ENCODE results near the gene GSTP1. TPM values are rescaled to one million over a fixed set of nuclear protein-coding genes. Genes with fewer than 3 reads are reported as not detected.
"Not testable (repeated sequence)": the region's sequence is repeated elsewhere in the genome, so short reads cannot be mapped to it uniquely, and the experiment has no call there.

The GSTP1 gene
- total RNA-seq, 2 donors from 2014 or later, result 540 to 577 TPM

DNA sequence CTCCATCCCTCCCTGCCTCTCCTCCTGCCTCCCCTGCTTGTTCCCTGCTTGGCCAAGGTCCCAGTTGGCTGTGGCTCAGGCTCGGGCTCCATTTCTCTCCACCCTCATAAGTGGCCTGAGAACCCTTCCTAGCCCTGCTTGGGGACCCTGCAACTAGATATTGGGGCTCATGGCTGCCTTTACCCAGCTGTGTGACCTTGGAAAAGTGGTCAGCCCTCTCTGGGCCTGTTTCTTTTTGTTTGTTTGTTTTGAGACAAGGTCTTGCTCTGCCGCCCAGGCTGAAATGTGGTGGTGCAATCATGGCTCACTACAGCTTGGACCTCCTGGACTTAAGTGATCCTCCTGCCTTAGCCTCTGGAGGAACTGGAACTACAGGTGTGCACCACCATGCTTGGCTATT is 40.0 kb upstream of the GSTP1 start:
- Histone ChIP-seq H3K27ac (no peak overlapping the region), H3K9me3 (no peaks in the 10 kb centered on the region), H3K27me3 (replicated peaks; ENCODE audit: insufficient read depth) (no peaks in the 10 kb centered on the region), H3K4me3 (no peak overlapping the region), H3K4me1 (replicated peaks) (no peaks in the 10 kb centered on the region), H3K36me3 (no peaks in the 10 kb centered on the region)
- WGBS, result 45% methylated on average over 2 of the region's 2 CpGs
- TF ChIP-seq POLR2A (IDR thresholded peaks at IDR 0.05) (no peak), POLR2AphosphoS5 (IDR thresholded peaks at IDR 0.05) (no peak)
- TF ChIP-seq, protein P1, sequence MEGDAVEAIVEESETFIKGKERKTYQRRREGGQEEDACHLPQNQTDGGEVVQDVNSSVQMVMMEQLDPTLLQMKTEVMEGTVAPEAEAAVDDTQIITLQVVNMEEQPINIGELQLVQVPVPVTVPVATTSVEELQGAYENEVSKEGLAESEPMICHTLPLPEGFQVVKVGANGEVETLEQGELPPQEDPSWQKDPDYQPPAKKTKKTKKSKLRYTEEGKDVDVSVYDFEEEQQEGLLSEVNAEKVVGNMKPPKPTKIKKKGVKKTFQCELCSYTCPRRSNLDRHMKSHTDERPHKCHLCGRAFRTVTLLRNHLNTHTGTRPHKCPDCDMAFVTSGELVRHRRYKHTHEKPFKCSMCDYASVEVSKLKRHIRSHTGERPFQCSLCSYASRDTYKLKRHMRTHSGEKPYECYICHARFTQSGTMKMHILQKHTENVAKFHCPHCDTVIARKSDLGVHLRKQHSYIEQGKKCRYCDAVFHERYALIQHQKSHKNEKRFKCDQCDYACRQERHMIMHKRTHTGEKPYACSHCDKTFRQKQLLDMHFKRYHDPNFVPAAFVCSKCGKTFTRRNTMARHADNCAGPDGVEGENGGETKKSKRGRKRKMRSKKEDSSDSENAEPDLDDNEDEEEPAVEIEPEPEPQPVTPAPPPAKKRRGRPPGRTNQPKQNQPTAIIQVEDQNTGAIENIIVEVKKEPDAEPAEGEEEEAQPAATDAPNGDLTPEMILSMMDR (IDR thresholded peaks at IDR 0.05), result no peak
- no peak for DNase-seq (ENCODE audit: low spot score)
- intact Hi-C loops (cut with DNase I), result no loop called here

DNA sequence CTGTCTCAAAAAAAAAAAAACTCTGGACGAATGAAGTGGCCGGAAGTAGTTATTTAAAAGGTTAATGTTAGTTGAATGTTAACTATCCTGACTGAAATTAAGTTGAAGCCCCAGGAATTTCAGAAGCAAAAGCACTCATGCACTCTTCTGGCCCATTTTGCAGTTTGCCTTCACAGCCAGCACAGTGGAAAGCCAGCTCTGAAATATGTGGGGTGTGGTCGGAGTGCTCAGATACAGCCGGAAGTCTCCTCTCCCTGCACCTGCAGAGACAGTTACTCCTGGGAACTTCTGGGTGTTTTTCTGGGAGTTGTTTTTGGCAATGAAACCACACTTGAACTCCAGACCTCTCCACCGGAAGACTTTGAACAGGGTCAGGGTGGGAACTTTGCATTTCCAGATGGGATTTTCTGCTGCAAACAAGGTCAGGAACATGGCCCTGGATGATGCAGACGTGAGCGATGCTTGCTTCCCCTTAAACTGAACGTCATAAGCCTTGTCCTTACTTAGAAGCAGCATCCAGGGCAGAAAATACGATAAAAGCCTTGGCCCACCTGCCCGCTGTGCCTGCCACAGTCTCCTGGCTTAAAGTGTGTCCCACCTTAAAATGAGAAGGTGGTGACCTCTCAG is 38.9 kb upstream of the GSTP1 start:
- Histone ChIP-seq H3K36me3 (no peaks in the 10 kb centered on the region), H3K4me1 (replicated peaks) (no peaks in the 10 kb centered on the region), H3K4me3 (no peak overlapping the region), H3K27me3 (replicated peaks; ENCODE audit: insufficient read depth) (no peaks in the 10 kb centered on the region), H3K27ac (no peak overlapping the region), H3K9me3 (no peaks in the 10 kb centered on the region)
- TF ChIP-seq POLR2AphosphoS5 (IDR thresholded peaks at IDR 0.05) (no peak), POLR2A (IDR thresholded peaks at IDR 0.05) (no peak)
- TF ChIP-seq, protein P1 (IDR thresholded peaks at IDR 0.05), result no peak
- 72% methylated on average over 10 of the region's 10 CpGs for WGBS
- DNase-seq (ENCODE audit: low spot score), result no peak
- intact Hi-C loops (cut with DNase I), result no loop called here

DNA sequence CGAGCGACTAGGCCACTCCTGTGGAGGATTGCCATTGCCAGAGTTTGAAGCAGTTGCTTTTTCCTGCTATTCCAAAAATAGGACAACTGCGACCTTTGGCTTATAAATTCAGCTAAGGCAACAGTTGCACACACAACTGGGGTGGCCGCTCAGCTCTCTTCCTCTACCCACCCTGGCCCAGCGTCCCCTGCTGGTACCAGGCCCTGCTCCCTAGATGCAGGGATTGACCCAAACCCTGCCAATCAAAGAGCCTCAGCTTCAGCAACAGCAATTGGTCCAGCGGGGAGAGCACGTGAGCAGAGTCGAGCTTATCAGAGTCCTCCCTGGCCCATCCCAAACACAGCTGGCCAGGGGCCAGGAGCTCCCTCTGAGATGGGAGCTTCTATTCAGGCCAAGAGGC is 38.3 kb upstream of the GSTP1 start:
- Histone ChIP-seq H3K36me3 (no peaks in the 10 kb centered on the region), H3K9me3 (no peaks in the 10 kb centered on the region), H3K27ac (no peak overlapping the region), H3K4me3 (no peak overlapping the region), H3K4me1 (replicated peaks) (no peaks in the 10 kb centered on the region), H3K27me3 (replicated peaks; ENCODE audit: insufficient read depth) (no peaks in the 10 kb centered on the region)
- no peak for DNase-seq (ENCODE audit: low spot score)
- intact Hi-C loops (cut with DNase I), result no loop called here
- TF ChIP-seq POLR2A (IDR thresholded peaks at IDR 0.05) (no peak), POLR2AphosphoS5 (IDR thresholded peaks at IDR 0.05) (no peak)
- TF ChIP-seq, protein P1 (IDR thresholded peaks at IDR 0.05), result no peak
- WGBS, result 61% methylated on average over 8 of the region's 8 CpGs

DNA sequence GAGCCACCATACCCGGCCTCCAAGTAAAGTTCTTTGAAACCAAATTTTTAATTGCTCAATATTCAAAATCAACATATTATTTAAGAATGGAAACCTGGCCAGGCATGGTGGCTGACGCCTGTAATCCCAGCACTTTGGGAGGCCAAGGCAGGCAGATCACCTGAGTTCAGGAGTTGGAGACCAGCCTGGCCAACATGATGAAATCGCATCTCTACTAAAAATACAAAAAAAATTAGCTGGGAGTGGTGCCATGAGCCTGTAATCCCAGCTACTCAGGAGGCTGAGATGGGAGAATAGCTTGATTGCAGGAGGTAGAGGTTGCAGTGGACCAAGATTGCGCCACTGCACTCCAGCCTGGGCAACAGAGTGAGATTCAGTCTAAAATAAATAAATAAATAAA is 35.5 kb upstream of the GSTP1 start:
- H3K27ac ChIP-seq; H3K4me1 ChIP-seq (replicated peaks); H3K27me3 ChIP-seq (replicated peaks; ENCODE audit: insufficient read depth); H3K36me3 ChIP-seq; intact Hi-C loops (cut with DNase I); DNase-seq (ENCODE audit: low spot score); H3K9me3 ChIP-seq; H3K4me3 ChIP-seq: not testable (repeated sequence)
- 88% methylated on average over 4 of the region's 4 CpGs for WGBS

DNA sequence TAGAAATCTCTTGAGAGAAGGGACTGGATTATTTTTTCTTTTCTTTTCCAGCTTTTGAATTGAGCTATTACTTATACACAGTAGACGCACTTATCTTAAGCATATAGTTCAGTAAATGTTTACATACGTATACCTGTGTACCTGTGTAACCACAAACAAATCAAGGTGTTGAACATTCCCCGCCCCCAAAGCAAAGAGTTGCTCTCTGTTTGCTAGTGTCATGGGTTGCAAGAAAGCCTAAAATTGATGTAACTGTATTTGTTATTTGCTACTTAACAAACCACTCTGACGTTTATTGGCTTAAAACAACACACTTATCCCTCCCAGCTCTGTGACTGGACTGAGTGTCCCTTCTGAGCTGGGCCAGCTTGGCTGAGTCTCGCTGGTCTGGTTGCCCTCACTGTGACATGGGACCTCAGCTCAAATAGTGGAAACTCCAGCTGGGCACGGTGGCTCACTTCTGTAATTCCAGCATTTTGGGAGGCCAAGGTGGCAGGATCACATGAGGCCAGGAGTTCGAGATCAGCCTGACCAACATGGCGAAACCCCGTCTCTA is 35.0 kb upstream of the GSTP1 start:
- WGBS, result 77% methylated on average over 9 of the region's 9 CpGs
- TF ChIP-seq POLR2AphosphoS5 (IDR thresholded peaks at IDR 0.05) (no peak), POLR2A (IDR thresholded peaks at IDR 0.05) (no peak)
- TF ChIP-seq, protein P1 (IDR thresholded peaks at IDR 0.05), result no peak
- H3K27me3 ChIP-seq (replicated peaks; ENCODE audit: insufficient read depth), result no peaks in the 10 kb centered on the region
- no peak for DNase-seq (ENCODE audit: low spot score)
- H3K4me1 ChIP-seq (replicated peaks), result no peaks in the 10 kb centered on the region
- no peaks in the 10 kb centered on the region for H3K36me3 ChIP-seq
- H3K4me3 ChIP-seq, result no peak overlapping the region
- intact Hi-C loops (cut with DNase I), result no loop called here
- H3K27ac ChIP-seq, result no peak overlapping the region
- no peaks in the 10 kb centered on the region for H3K9me3 ChIP-seq
